IgD-negative memory B cell (primary cell): Measurements from ENCODE around the gene SYNPR. TPM values are rescaled to one million over a fixed set of nuclear protein-coding genes. Genes with fewer than 3 reads are reported as not detected.

Source experiments
- H3K27ac Mint-ChIP-seq, 3 donors: one replicate each; pipeline ENCODE4 v1.8.0; 2020 to 2022; ENCODE audit warnings: mild to moderate bottlenecking in 3 of 3, mixed read lengths in 3 of 3, moderate library complexity in 1 of 3
- H3K27me3 Mint-ChIP-seq: one replicate; pipeline ENCODE4 v1.8.0; 2021; ENCODE audit warnings: mixed read lengths
- H3K36me3 Mint-ChIP-seq: one replicate; pipeline ENCODE4 v1.8.0; 2020; ENCODE audit warnings: mild to moderate bottlenecking, mixed read lengths
- H3K4me1 Mint-ChIP-seq, 3 donors: one replicate each; pipeline ENCODE4 v1.8.0; 2020 to 2022; ENCODE audit warnings: mixed read lengths in 3 of 3, mild to moderate bottlenecking in 1 of 3
- H3K4me3 Mint-ChIP-seq, 4 donors: one replicate each; pipeline ENCODE4 v1.8.0; 2020 to 2022; ENCODE audit warnings: mild to moderate bottlenecking in 4 of 4, mixed read lengths in 4 of 4, moderate library complexity in 3 of 4
- H3K9me3 Mint-ChIP-seq, 3 donors: one replicate each; pipeline ENCODE4 v1.8.0; 2020 to 2021; ENCODE audit warnings: mixed read lengths in 3 of 3, mild to moderate bottlenecking in 1 of 3
- polyA plus RNA-seq: library from polyadenylated mRNA; unstranded; fragments of 300-500 nt; fragmentation: Illumina TruSeq; gene quantifications from one replicate; pipeline ENCODE4 v1.2.3, GENCODE V29; 2021

Gene SYNPR
- polyA plus RNA-seq, 1 donor from 2014 or later: not detected

- H3K27me3 Mint-ChIP-seq: peaks cover 2% of the 10 kb centered on the region
These were observed 171.9 kb downstream of the SYNPR start for GRCh38 chr3:63450023-63450422.

GRCh38 chr3:63450634-63451363 is 172.7 kb downstream of the SYNPR start:
- H3K27ac Mint-ChIP-seq: no peak overlapping the region
- peaks cover 0 to 5% (median 2%) of the 10 kb centered on the region in 3 donors for H3K9me3 Mint-ChIP-seq
- peaks cover 2% of the 10 kb centered on the region for H3K27me3 Mint-ChIP-seq
- no peak overlapping the region for H3K4me3 Mint-ChIP-seq
- H3K36me3 Mint-ChIP-seq: no peaks in the 10 kb centered on the region
- H3K4me1 Mint-ChIP-seq: no peaks in the 10 kb centered on the region

More at GRCh38 chr3:63450023-63450422, 171.9 kb downstream of the SYNPR start:
- H3K27ac Mint-ChIP-seq: no peak overlapping the region
- H3K9me3 Mint-ChIP-seq: peaks cover 0 to 5% (median 2%) of the 10 kb centered on the region in 3 donors
- no peaks in the 10 kb centered on the region for H3K36me3 Mint-ChIP-seq
- H3K4me3 Mint-ChIP-seq: no peak overlapping the region
- no peaks in the 10 kb centered on the region for H3K4me1 Mint-ChIP-seq

GRCh38 chr3:63456901-63457300 is 178.8 kb downstream of the SYNPR start:
- Mint-ChIP-seq H3K27me3 (peaks cover under 1% of the 10 kb centered on the region), H3K9me3 (peaks cover 0 to 4% (median 0%) of the 10 kb centered on the region in 3 donors), H3K4me3 (no peak overlapping the region), H3K4me1 (no peaks in the 10 kb centered on the region), H3K27ac (peak overlapping the region in 1 of 3 donors; percentile 49), H3K36me3 (no peaks in the 10 kb centered on the region)

DNA sequence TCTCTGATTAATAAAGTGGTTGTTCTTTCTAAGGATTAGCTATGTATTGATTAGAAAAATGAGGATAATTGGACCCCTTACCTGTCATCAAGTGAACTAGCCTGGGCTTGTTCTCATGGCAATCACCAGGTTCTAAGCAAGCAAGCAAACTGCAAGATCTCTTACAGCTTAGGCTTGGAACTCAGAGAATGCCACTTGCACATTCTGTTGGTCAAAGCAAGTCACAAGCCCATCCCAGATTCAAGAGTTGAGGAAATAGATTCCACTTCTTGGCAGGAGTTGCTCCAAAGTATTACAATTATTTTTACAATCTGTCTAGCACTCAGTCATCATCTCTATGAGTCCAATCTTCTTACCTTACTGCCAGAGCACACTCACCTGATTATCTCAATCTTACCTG is 180.3 kb downstream of the SYNPR start:
- no peaks in the 10 kb centered on the region for H3K9me3 Mint-ChIP-seq
- no peak overlapping the region for H3K27ac Mint-ChIP-seq
- no peaks in the 10 kb centered on the region for H3K36me3 Mint-ChIP-seq
- no peaks in the 10 kb centered on the region for H3K27me3 Mint-ChIP-seq
- no peak overlapping the region for H3K4me3 Mint-ChIP-seq
- H3K4me1 Mint-ChIP-seq: no peaks in the 10 kb centered on the region

DNA sequence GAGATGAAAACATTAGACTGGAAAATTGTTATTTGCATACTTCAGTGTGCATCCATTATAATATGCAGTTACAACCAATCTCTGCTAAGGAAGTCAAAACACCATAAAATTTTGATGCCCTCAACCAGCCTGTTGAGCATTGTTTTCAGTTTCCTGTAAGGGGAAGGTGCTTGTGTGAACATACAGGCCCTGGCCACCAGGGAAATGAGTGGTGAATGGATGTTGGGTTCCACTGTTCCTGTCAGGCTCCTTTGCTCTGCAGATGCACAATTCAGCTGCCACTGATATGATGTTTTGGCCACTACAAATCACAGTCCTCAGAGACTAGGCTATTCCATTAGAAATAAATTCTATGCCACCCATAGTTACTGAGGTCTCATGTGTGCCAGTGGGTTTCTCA is 184.6 kb downstream of the SYNPR start:
- peaks cover 0 to 5% (median 2%) of the 10 kb centered on the region in 3 donors for H3K9me3 Mint-ChIP-seq
- no peak overlapping the region for H3K4me3 Mint-ChIP-seq
- H3K4me1 Mint-ChIP-seq: no peaks in the 10 kb centered on the region
- no peak overlapping the region for H3K27ac Mint-ChIP-seq
- peaks cover 4% of the 10 kb centered on the region for H3K27me3 Mint-ChIP-seq
- no peaks in the 10 kb centered on the region for H3K36me3 Mint-ChIP-seq

GRCh38 chr3:63467392-63467791 is 189.3 kb downstream of the SYNPR start:
- Mint-ChIP-seq H3K9me3 (peaks cover 0 to 5% (median 2%) of the 10 kb centered on the region in 3 donors), H3K27me3 (peaks cover 4% of the 10 kb centered on the region), H3K27ac (no peak overlapping the region), H3K36me3 (no peaks in the 10 kb centered on the region), H3K4me1 (no peaks in the 10 kb centered on the region), H3K4me3 (no peak overlapping the region)

GRCh38 chr3:63470745-63471144 is 192.6 kb downstream of the SYNPR start:
- Mint-ChIP-seq H3K27me3 (peaks cover 4% of the 10 kb centered on the region), H3K4me3 (no peak overlapping the region), H3K27ac (no peak overlapping the region), H3K36me3 (no peaks in the 10 kb centered on the region), H3K9me3 (peaks cover 0 to 2% (median 0%) of the 10 kb centered on the region in 3 donors), H3K4me1 (no peaks in the 10 kb centered on the region)

DNA sequence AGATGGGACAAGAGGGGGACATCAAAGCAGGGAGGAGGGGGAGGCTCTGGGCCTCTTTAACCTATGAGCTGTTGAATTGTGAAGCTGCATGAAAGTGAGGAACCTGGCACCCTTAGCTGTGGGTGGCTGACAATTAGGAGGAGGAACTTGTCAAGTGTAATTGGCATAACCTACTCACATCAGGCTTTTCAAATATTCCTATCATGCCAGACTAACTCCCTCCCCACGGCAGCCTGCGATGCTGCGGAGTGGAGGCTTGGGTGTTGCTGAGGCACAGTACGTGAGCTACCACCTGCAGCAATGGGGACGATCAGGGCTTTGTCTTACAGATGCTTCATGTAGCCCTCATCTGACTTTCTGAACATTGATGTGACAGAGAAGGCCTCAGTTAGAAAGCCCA is 193.7 kb downstream of the SYNPR start:
- Mint-ChIP-seq H3K9me3 (no peaks in the 10 kb centered on the region), H3K4me1 (no peaks in the 10 kb centered on the region), H3K4me3 (no peak overlapping the region), H3K27me3 (no peaks in the 10 kb centered on the region), H3K36me3 (no peaks in the 10 kb centered on the region), H3K27ac (no peak overlapping the region)

DNA sequence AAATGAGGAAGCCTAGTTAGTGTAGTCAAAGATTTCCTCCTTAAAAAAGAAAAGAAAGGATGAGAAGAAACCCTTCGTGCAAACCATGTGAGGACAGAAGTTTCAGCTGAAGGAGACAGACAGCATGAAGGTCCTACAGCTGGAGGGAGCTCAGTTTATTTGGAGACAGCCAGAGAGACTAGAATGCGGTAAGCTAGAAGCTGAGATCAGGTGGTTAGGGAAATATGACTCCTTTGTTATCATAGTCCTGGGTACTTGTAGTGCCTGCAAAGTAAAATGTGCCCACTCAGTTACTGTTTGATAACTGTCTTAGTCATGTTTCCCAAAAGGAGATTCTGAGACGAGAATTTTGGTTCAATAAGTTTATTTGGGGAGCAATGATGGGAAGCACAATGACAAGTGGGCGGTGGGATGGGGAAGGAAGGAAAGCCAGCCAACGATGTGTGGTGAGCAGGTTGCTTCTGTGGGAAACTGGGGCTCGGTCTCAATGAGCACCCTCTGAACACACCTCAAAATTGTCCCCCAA is 195.6 kb downstream of the SYNPR start:
- H3K27me3 Mint-ChIP-seq: no peaks in the 10 kb centered on the region
- H3K9me3 Mint-ChIP-seq: peaks cover 0 to 3% (median 2%) of the 10 kb centered on the region in 3 donors
- no peaks in the 10 kb centered on the region for H3K4me1 Mint-ChIP-seq
- no peaks in the 10 kb centered on the region for H3K36me3 Mint-ChIP-seq
- H3K27ac Mint-ChIP-seq: no peak overlapping the region
- H3K4me3 Mint-ChIP-seq: no peak overlapping the region

DNA sequence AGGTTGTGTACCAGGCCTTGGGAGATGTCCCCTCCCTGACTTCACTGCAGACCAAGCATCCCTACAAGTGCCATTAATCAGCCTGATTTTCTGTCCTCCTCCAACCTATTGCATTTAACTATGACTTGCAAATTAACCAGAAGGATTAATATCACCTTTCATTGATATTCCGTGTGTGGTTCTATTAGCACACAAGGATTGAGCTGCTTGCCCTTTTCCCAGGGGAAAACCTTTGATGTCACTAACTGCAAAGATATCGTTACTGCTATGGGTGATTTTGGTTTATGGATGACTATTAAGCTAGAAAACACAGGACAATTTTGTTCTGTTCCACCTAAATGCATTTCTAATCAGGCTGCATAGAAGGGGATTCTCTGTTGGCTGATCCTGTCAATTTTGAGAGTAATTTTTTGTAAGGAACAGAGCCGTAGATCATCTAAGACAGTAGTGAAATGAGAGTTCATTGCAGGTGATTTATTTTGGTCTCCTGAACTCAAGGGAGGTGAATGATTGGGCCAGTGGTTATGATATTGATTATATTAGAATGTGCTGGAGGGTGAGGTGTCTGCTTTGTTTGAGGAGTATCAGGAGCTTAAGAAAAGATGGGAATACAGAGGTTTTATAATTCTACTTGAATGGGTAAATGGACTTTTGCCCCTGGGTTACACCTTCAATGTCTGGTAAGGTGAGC is 196.9 kb downstream of the SYNPR start:
- Mint-ChIP-seq H3K4me1 (no peaks in the 10 kb centered on the region), H3K27me3 (no peaks in the 10 kb centered on the region), H3K4me3 (no peak overlapping the region), H3K36me3 (no peaks in the 10 kb centered on the region), H3K27ac (no peak overlapping the region), H3K9me3 (peaks cover 0 to 3% (median 2%) of the 10 kb centered on the region in 3 donors)

DNA sequence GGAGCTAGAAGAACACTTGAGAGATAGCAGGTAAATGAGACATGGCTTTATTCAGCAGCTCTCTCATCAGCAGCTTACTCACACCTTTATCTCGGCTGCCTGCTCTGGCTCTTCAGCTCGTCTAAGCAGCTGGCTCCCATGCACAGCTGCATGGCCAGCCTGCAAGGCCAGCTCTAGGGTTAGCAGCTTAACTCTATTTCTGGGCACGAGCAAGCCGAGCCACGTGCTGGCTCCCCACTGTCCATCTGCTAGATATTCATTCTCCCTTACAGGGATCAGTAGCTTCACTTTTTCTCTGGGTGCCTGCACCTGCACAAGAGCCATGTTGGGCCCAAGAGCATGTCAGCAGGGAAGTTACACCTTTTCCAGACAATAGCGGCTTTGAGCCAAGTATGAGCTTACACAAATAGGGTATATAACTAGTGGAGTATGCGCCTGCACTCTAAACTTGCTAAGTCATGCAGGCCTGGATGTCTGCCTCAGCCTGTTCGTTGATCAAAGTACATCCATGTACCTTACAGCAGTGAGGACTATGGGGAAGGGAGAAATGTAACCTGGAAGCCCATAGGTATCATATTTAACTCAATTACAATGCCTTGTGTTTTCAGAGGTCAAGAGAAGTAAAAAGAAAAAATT is 199.5 kb downstream of the SYNPR start:
- H3K4me3 Mint-ChIP-seq: no peak overlapping the region
- no peaks in the 10 kb centered on the region for H3K36me3 Mint-ChIP-seq
- no peaks in the 10 kb centered on the region for H3K4me1 Mint-ChIP-seq
- no peak overlapping the region for H3K27ac Mint-ChIP-seq
- peaks cover 0 to 3% (median 2%) of the 10 kb centered on the region in 3 donors for H3K9me3 Mint-ChIP-seq
- H3K27me3 Mint-ChIP-seq: no peaks in the 10 kb centered on the region

DNA sequence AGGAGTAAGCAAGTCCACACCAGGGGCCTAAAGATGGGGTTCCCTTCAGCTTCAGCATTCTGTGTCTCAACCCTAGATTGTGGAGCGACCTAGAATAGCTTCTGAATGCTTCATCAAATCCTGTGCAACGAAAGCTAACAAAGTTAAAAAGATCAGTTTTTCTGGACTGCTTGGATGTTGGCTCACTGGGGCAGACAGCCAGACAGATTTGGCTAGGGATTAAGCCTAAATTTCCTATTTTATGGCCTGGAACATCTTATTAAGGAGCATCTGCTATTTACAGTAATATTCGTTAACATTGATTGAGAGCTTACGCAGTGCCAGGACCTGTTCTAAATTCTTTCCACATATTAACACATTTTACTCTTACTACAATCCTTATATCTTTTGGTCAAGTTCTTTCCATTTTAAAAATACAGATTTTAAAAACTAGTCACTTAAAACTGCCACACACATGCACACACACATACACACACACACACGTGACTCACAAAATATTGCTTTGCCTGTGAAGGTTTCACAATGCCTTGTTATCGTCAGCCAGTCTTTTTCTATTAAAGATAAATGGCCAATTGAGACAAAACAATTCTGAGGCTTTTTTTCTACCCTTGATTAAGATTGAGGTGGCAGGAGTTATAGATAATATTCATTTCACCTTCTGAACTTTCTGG is 201.0 kb downstream of the SYNPR start:
- Mint-ChIP-seq H3K27ac (no peak overlapping the region), H3K36me3 (no peaks in the 10 kb centered on the region), H3K4me1 (no peaks in the 10 kb centered on the region), H3K27me3 (no peaks in the 10 kb centered on the region), H3K4me3 (no peak overlapping the region), H3K9me3 (peaks cover 0 to 3% (median 2%) of the 10 kb centered on the region in 3 donors)

DNA sequence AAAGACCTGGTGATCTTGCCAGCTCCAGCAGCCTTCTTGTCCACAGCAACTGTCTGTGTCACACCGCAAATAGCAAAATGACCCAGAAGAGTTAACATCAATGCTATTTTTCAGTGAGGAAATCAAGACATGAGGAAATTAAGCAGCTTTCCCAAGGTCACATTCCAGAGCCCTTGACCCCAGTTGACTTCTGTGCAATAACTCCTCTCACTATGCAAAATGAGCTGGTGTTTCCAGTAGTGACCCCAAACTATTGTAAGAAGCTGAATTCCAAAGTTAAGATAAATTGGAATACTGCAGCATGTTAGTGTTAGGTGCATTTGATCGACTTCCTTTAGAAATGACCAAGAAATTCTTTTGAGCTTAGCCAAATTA is 201.5 kb downstream of the SYNPR start:
- Mint-ChIP-seq H3K4me3 (no peak overlapping the region), H3K4me1 (no peaks in the 10 kb centered on the region)

GRCh38 chr3:63481627-63482026 is 203.5 kb downstream of the SYNPR start:
- no peak overlapping the region for H3K4me3 Mint-ChIP-seq
- no peak overlapping the region for H3K27ac Mint-ChIP-seq
- no peaks in the 10 kb centered on the region for H3K4me1 Mint-ChIP-seq
- H3K27me3 Mint-ChIP-seq: no peaks in the 10 kb centered on the region
- H3K36me3 Mint-ChIP-seq: no peaks in the 10 kb centered on the region
- peaks cover 2 to 7% (median 6%) of the 10 kb centered on the region in 3 donors for H3K9me3 Mint-ChIP-seq

More for the DNA sequence above, 201.5 kb downstream of the SYNPR start:
- no peaks in the 10 kb centered on the region for H3K36me3 Mint-ChIP-seq
- H3K27ac Mint-ChIP-seq: no peak overlapping the region
- peaks cover 0 to 3% (median 2%) of the 10 kb centered on the region in 3 donors for H3K9me3 Mint-ChIP-seq
- no peaks in the 10 kb centered on the region for H3K27me3 Mint-ChIP-seq

DNA sequence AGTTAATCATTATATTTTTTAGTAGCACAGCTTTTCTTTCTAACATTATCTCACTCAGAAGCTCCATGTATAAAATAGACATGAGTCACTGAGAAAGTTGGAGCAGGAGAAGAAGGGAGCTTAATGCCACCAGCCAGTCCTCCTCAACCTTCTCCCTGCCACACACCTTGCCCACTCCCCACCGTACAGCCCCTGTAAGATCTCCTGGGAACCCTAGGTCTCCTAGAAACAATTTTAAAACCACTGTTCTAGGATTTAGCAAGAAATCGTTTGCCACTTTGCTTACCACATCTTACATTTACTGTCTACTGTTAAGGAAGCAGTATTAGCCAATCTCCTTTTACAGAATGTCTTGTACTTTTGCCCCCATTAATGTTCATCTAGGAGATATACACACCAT is 204.2 kb downstream of the SYNPR start:
- H3K36me3 Mint-ChIP-seq: no peaks in the 10 kb centered on the region
- no peak overlapping the region for H3K4me3 Mint-ChIP-seq
- H3K27ac Mint-ChIP-seq: no peak overlapping the region
- peaks cover 2 to 7% (median 6%) of the 10 kb centered on the region in 3 donors for H3K9me3 Mint-ChIP-seq
- no peaks in the 10 kb centered on the region for H3K4me1 Mint-ChIP-seq
- no peaks in the 10 kb centered on the region for H3K27me3 Mint-ChIP-seq
